HG03039 (cell line): Measurements from ENCODE around the gene HTD2.

ENCODE experiments used
- ATAC-seq: cut with Tn5 transposase; IDR thresholded peaks from one replicate; pipeline ENCODE4 v1.9.1; 2021; ENCODE audit warnings: mild to moderate bottlenecking, moderate library complexity; ENCODE audit not compliant: unreplicated experiment

HTD2 gene

GRCh38 chr3:58355179-58355578 lies 48.9 kb downstream of the HTD2 start:
- no peak for ATAC-seq

GRCh38 chr3:58356054-58356453 lies 49.7 kb downstream of the HTD2 start:
- no peak for ATAC-seq

- no peak for ATAC-seq
These were observed 51.1 kb downstream of the HTD2 start for GRCh38 chr3:58357402-58357801.

GRCh38 chr3:58358092-58358491 lies 51.8 kb downstream of the HTD2 start:
- ATAC-seq, result no peak

- no peak for ATAC-seq
These were observed 52.5 kb downstream of the HTD2 start for GRCh38 chr3:58358808-58359207.

GRCh38 chr3:58359621-58360020 lies 53.3 kb downstream of the HTD2 start:
- ATAC-seq, result no peak

- no peak for ATAC-seq
These were observed 55.5 kb downstream of the HTD2 start for GRCh38 chr3:58361866-58362265.

- no peak for ATAC-seq
These were observed 60.4 kb downstream of the HTD2 start for GRCh38 chr3:58366699-58367098.

GRCh38 chr3:58369038-58369437 lies 62.7 kb downstream of the HTD2 start:
- no peak for ATAC-seq
